ENCODE results near the gene CTBP2. TPM values are rescaled to one million over a fixed set of nuclear protein-coding genes. Genes with fewer than 3 reads are reported as not detected.

The CTBP2 gene
- total and polyA plus RNA-seq, 11 donors, result 10.1 to 45.5 (median 29.1) TPM

DNA sequence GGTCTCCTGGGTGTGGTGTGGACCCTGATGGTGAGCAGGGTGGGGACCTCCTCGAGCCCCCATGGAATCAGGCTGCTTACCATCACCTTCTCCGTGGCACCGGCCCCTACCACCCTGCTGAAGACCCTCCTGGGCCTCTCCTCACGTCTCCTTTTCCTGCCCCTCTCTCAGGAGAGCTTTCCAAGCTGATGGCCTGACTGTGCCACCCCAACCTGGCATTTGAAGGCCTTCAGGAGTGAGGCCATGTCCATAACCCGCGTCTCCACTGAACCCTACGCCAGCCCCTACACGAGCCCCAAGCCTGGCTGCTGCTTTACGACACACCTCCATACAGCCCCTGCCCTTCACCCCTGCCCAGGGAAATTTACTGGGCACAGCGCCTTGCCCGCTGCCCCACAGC is 163.1 kb downstream of the CTBP2 start:
- no peaks in the 10 kb centered on the region for H3K27me3 ChIP-seq
- intact Hi-C loops (cut with DNase I), result loop anchor here in 7 of 10 donors (5.0 to 10.0 kb wide), 5 partner anchors 57 to 347 kb away; no protein-coding TSS in a partner anchor

GRCh38 chr10:124996854-124997215 is 163.5 kb downstream of the CTBP2 start:
- ATAC-seq (no peak), DNase-seq (no peak)
- H3K4me1 ChIP-seq, result peaks cover 0 to 50% (median 38%) of the 10 kb centered on the region in 12 donors
- H3K27ac ChIP-seq, result no peak overlapping the region
- TF ChIP-seq POLR2A (IDR thresholded peaks at IDR 0.05), result no peak
- TF ChIP-seq, protein P1, sequence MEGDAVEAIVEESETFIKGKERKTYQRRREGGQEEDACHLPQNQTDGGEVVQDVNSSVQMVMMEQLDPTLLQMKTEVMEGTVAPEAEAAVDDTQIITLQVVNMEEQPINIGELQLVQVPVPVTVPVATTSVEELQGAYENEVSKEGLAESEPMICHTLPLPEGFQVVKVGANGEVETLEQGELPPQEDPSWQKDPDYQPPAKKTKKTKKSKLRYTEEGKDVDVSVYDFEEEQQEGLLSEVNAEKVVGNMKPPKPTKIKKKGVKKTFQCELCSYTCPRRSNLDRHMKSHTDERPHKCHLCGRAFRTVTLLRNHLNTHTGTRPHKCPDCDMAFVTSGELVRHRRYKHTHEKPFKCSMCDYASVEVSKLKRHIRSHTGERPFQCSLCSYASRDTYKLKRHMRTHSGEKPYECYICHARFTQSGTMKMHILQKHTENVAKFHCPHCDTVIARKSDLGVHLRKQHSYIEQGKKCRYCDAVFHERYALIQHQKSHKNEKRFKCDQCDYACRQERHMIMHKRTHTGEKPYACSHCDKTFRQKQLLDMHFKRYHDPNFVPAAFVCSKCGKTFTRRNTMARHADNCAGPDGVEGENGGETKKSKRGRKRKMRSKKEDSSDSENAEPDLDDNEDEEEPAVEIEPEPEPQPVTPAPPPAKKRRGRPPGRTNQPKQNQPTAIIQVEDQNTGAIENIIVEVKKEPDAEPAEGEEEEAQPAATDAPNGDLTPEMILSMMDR (IDR thresholded peaks at IDR 0.05), result no peak
- peaks cover 0 to 86% (median 64%) of the 10 kb centered on the region in 9 donors for H3K36me3 ChIP-seq
- no peaks in the 10 kb centered on the region for H3K9me3 ChIP-seq
- H3K4me3 ChIP-seq, result no peak overlapping the region
- 91 to 95% (median 93%) methylated on average over 4 to 17 of the region's 17 CpGs for WGBS, 4 donors
- H3K27me3 ChIP-seq, result no peaks in the 10 kb centered on the region
- intact Hi-C loops (cut with DNase I), result loop anchor here in 7 of 10 donors (5.0 to 10.0 kb wide), 5 partner anchors 58 to 348 kb away; no protein-coding TSS in a partner anchor

More for the DNA sequence above, 163.1 kb downstream of the CTBP2 start:
- H3K4me1 ChIP-seq, result peaks cover 0 to 51% (median 41%) of the 10 kb centered on the region in 12 donors
- DNase-seq (peak in 1 of 5 donors; percentile 60), ATAC-seq (no peak)
- no peaks in the 10 kb centered on the region for H3K9me3 ChIP-seq
- H3K27ac ChIP-seq, result no peak overlapping the region
- H3K4me3 ChIP-seq, result no peak overlapping the region
- TF ChIP-seq, protein P1 (IDR thresholded peaks at IDR 0.05), result no peak
- TF ChIP-seq POLR2A (IDR thresholded peaks at IDR 0.05), result no peak
- WGBS, 4 donors, result 92 to 96% (median 95%) methylated on average over 11 of the region's 11 CpGs
- H3K36me3 ChIP-seq, result peaks cover 0 to 86% (median 64%) of the 10 kb centered on the region in 9 donors

DNA sequence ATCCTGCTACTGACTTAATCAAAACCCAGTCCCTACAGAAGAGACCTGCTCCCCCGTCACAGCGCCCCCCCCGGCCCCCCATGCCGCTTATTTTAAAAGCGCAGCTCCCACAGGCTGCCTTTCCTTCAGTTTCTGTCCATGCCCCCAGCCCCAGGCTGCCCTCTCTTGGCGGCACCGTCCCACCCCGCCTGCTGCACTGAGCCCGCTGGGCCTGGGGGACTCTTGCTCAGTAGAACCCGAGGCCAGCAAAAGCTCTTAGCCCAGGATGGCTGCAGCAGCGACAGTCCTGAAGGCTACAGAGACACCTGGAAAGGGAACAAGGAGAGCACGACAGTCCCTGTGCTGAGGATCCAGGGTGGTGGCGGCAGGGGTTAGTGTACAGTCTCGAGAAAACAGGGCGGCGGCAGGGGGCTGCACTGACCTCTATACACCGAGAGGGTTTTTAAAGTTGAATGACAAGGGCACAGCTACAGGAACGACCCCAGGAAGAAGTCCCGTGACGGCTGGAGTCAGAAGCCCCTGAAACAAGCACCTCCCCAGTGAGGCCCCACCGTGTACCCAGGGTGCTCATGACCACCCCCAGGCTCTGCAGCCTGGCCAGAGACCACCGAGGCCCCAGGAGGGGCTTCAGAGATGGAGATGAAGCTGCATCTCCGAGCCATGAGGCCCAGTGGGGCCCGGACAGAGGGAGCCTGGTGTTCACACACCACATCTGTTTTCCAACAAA is 164.1 kb downstream of the CTBP2 start:
- H3K36me3 ChIP-seq, result peaks cover 0 to 90% (median 70%) of the 10 kb centered on the region in 9 donors
- no peak overlapping the region for H3K27ac ChIP-seq
- no peaks in the 10 kb centered on the region for H3K27me3 ChIP-seq
- intact Hi-C loops (cut with DNase I), result loop anchor here in 7 of 10 donors (5.0 to 10.0 kb wide), 5 partner anchors 59 to 349 kb away; no protein-coding TSS in a partner anchor
- H3K4me3 ChIP-seq, result no peak overlapping the region
- DNase-seq (no peak), ATAC-seq (no peak)
- WGBS, 4 donors, result 88 to 92% (median 90%) methylated on average over 23 to 24 of the region's 24 CpGs
- TF ChIP-seq, protein P1 (IDR thresholded peaks at IDR 0.05), result no peak
- no peak for TF ChIP-seq POLR2A (IDR thresholded peaks at IDR 0.05)
- no peaks in the 10 kb centered on the region for H3K9me3 ChIP-seq
- H3K4me1 ChIP-seq, result peaks cover 0 to 45% (median 33%) of the 10 kb centered on the region in 12 donors

GRCh38 chr10:124995605-124996004 is 164.8 kb downstream of the CTBP2 start:
- intact Hi-C loops (cut with DNase I), result loop anchor here in 7 of 10 donors (5.0 to 10.0 kb wide), 5 partner anchors 59 to 349 kb away; no protein-coding TSS in a partner anchor
- TF ChIP-seq POLR2A (IDR thresholded peaks at IDR 0.05), result no peak
- TF ChIP-seq, protein P1 (IDR thresholded peaks at IDR 0.05), result no peak
- WGBS, 4 donors, result 86 to 98% (median 91%) methylated on average over 11 of the region's 11 CpGs
- H3K4me1 ChIP-seq, result peaks cover 0 to 38% (median 26%) of the 10 kb centered on the region in 12 donors
- peak overlapping the region in 1 of 12 donors; percentile 15 for H3K27ac ChIP-seq
- peaks cover 0 to 94% (median 77%) of the 10 kb centered on the region in 9 donors for H3K36me3 ChIP-seq
- no peaks in the 10 kb centered on the region for H3K9me3 ChIP-seq
- no peak overlapping the region for H3K4me3 ChIP-seq
- ATAC-seq (no peak), DNase-seq (no peak)
- no peaks in the 10 kb centered on the region for H3K27me3 ChIP-seq
